SK-N-SH (cell line): ENCODE data around the gene SLC8A1. TPM values are rescaled to one million over a fixed set of nuclear protein-coding genes. Genes with fewer than 3 reads are reported as not detected.

ENCODE experiments used
- CTCF ChIA-PET: fragments of 300-600, 350-600 bp; formaldehyde crosslinking; extraction: SDS; loops from one replicate; lab custom pipeline; 2021; lab: Yijun Ruan, JAX
- POLR2A ChIA-PET: fragments of 350-600 bp; sonication (Branson Sonifier 250); formaldehyde crosslinking; extraction: SDS; loops from one replicate; lab custom pipeline; 2020; ENCODE audit warnings: antibody characterized with exemption, inconsistent platforms; lab: Yijun Ruan, JAX
- DNase-seq: peaks from one replicate; pipeline ENCODE4 v3.0.0; 2012
- H2AFZ ChIP-seq: fragments of 200-600 bp; sonication (generic); 2 replicates; pipeline ENCODE4 v1.8.1; 2016; ENCODE audit warnings: antibody characterized with exemption, mild to moderate bottlenecking, low read depth
- H3F3A ChIP-seq: fragments of 200-600 bp; sonication (generic); replicated peaks from 2 replicates; pipeline ENCODE3; 2016; ENCODE audit warnings: antibody characterized with exemption, mild to moderate bottlenecking; ENCODE audit not compliant: insufficient read depth
- H3K27ac ChIP-seq, 2 experiments: fragments of 200-500 bp in 1 of 2; fragments of 200-600 bp in 1 of 2; sonication (Bioruptor generic) in 1 of 2; sonication (generic), shearing (Covaris generic) in 1 of 2; 2 replicates each; pipeline versions ENCODE4 v1.5.1 to v1.6.1; 2014 to 2016; ENCODE audit warnings: low read depth in 2 of 2, inconsistent platforms in 1 of 2, low read length in 1 of 2, mild to moderate bottlenecking in 1 of 2, mixed read lengths in 1 of 2
- H3K27me3 ChIP-seq: fragments of 200-600 bp; sonication (generic), shearing (Covaris generic); 2 replicates; pipeline ENCODE4 v1.6.1; 2016; ENCODE audit warnings: mixed run types; ENCODE audit not compliant: insufficient read depth
- H3K36me3 ChIP-seq, 2 experiments: fragments of 200-500 bp in 1 of 2; fragments of 200-600 bp in 1 of 2; sonication (Bioruptor generic) in 1 of 2; sonication (generic) in 1 of 2; replicated peaks in 1 of 2; 2 replicates each; pipeline versions ENCODE3 to v1.5.1; 2014 to 2016; ENCODE audit warnings: low read length in 1 of 2, mild to moderate bottlenecking in 1 of 2; ENCODE audit not compliant: insufficient read depth in 2 of 2, control insufficient read depth in 1 of 2
- H3K4me1 ChIP-seq, 2 experiments: fragments of 200-500 bp in 1 of 2; fragments of 200-600 bp in 1 of 2; sonication (Bioruptor generic) in 1 of 2; sonication (generic), shearing (Covaris generic) in 1 of 2; 2 replicates each; pipeline versions ENCODE4 v1.5.1 to v1.6.1; 2014 to 2016; ENCODE audit warnings: low read depth in 1 of 2, low read length in 1 of 2, mixed run types in 1 of 2; ENCODE audit not compliant: insufficient read depth in 2 of 2, control insufficient read depth in 1 of 2
- H3K4me2 ChIP-seq: fragments of 200-600 bp; sonication (generic), shearing (Covaris generic); 2 replicates; pipeline ENCODE4 v1.6.1; 2017; ENCODE audit warnings: mixed run types
- H3K4me3 ChIP-seq, 2 experiments: fragments of 200-500 bp in 1 of 2; fragments of 200-600 bp in 1 of 2; sonication (Bioruptor generic) in 1 of 2; sonication (generic), shearing (Covaris generic) in 1 of 2; 2 replicates each; pipeline versions ENCODE4 v1.5.1 to v1.8.1; 2014 to 2016; ENCODE audit warnings: low read depth in 2 of 2, inconsistent platforms in 1 of 2, low read length in 1 of 2, mild to moderate bottlenecking in 1 of 2, mixed read lengths in 1 of 2, moderate library complexity in 1 of 2
- H3K79me2 ChIP-seq: fragments of 200-600 bp; sonication (generic); 2 replicates; pipeline ENCODE4 v1.8.1; 2017; ENCODE audit warnings: mild to moderate bottlenecking; ENCODE audit not compliant: insufficient read depth
- H3K9ac ChIP-seq: fragments of 200-600 bp; sonication (generic); 2 replicates; pipeline ENCODE4 v1.6.1; 2017; ENCODE audit warnings: mixed run types
- H3K9me2 ChIP-seq: fragments of 200-600 bp; sonication (generic); 2 replicates; pipeline ENCODE4 v1.6.1; 2017; ENCODE audit warnings: mixed run types
- H3K9me3 ChIP-seq: fragments of 200-600 bp; sonication (generic); 2 replicates; pipeline ENCODE4 v1.6.1; 2017; ENCODE audit warnings: mixed run types, mild to moderate bottlenecking, moderate library complexity
- H4K20me1 ChIP-seq: fragments of 200-600 bp; sonication (generic); 2 replicates; pipeline ENCODE4 v1.6.1; 2017; ENCODE audit warnings: mild to moderate bottlenecking, mixed run types; ENCODE audit not compliant: insufficient read depth
- CHD2 ChIP-seq: fragments of 150-350 bp; IDR thresholded peaks from 2 replicates; pipeline ENCODE4 v1.6.1; 2018; ENCODE audit warnings: low read length; ENCODE audit not compliant: partially characterized antibody
- FOXJ3 ChIP-seq: sonication (generic); formaldehyde crosslinking; IDR thresholded peaks from 2 replicates; pipeline ENCODE4 v1.5.1; 2020; ENCODE audit warnings: mild to moderate bottlenecking, missing genetic modification reagents
- FOXM1 ChIP-seq: IDR thresholded peaks from 2 replicates; pipeline ENCODE4 v1.4.0; 2012; ENCODE audit warnings: low read depth, mild to moderate bottlenecking
- GABPA ChIP-seq: IDR thresholded peaks from 2 replicates; pipeline ENCODE4 v1.4.0; 2012; ENCODE audit warnings: low read depth, mild to moderate bottlenecking
- GATA2 ChIP-seq: sonication (generic); formaldehyde crosslinking; IDR thresholded peaks from 2 replicates; pipeline ENCODE4 v1.5.0; 2020; ENCODE audit warnings: mild to moderate bottlenecking, missing genetic modification reagents
- JUND ChIP-seq: IDR thresholded peaks from 2 replicates; pipeline ENCODE4 v1.4.0; 2012
- MXI1 ChIP-seq: IDR thresholded peaks from 2 replicates; pipeline ENCODE4 v1.6.1; 2012; ENCODE audit warnings: mild to moderate bottlenecking, low read depth, low read length, improper control_type of control experiment
- NFIC ChIP-seq: IDR thresholded peaks from 2 replicates; pipeline ENCODE4 v1.4.0; 2012; ENCODE audit warnings: borderline replicate concordance
- RAD21 ChIP-seq: IDR thresholded peaks from 2 replicates; pipeline ENCODE4 v1.6.1; 2012; ENCODE audit warnings: mild to moderate bottlenecking, low read length
- RXRA ChIP-seq: IDR thresholded peaks from 2 replicates; pipeline ENCODE4 v1.4.0; 2012; ENCODE audit warnings: low read depth, mild to moderate bottlenecking, borderline replicate concordance
- TAF1 ChIP-seq: IDR thresholded peaks from 2 replicates; pipeline ENCODE4 v1.6.1; 2012; ENCODE audit warnings: low read depth, mild to moderate bottlenecking, low read length, moderate library complexity, borderline replicate concordance
- TCF12 ChIP-seq: IDR thresholded peaks from 2 replicates; pipeline ENCODE4 v1.4.0; 2012
- TEAD4 ChIP-seq: IDR thresholded peaks from 2 replicates; pipeline ENCODE4 v1.4.0; 2012; ENCODE audit warnings: mild to moderate bottlenecking, borderline replicate concordance; ENCODE audit not compliant: insufficient read depth
- WGBS: methylation state at CpG from one replicate; pipeline ENCODE4 v1.1.6; 2017; ENCODE audit warnings: low lambda C conversion rate; 5-methylcytosine and 5-hydroxymethylcytosine counted together
- polyA plus RNA-seq, 3 experiments: library from polyadenylated mRNA; depleted of rRNA; stranded (reverse); fragments of >200 nt; gene quantifications; 2 replicates each; pipeline ENCODE4 v1.2.3, GENCODE V29; 2012
- TF ChIP-seq, protein P1 (sequence below): IDR thresholded peaks from 2 replicates; pipeline ENCODE4 v1.4.0; 2012; ENCODE audit warnings: low read depth, borderline replicate concordance
- TF ChIP-seq, protein P2 (sequence below): fragments of 150-350 bp; IDR thresholded peaks from 2 replicates; pipeline ENCODE4 v1.6.1; 2016; ENCODE audit warnings: mild to moderate bottlenecking, low read depth, low read length
- TF ChIP-seq, protein P3 (sequence below): IDR thresholded peaks from 2 replicates; pipeline ENCODE4 v1.4.0; 2012; ENCODE audit warnings: low read depth

SLC8A1 gene
- polyA plus RNA-seq, 1 of the 3 experiments (the other 2 are of a cell fraction) = 3.2 TPM

DNA sequence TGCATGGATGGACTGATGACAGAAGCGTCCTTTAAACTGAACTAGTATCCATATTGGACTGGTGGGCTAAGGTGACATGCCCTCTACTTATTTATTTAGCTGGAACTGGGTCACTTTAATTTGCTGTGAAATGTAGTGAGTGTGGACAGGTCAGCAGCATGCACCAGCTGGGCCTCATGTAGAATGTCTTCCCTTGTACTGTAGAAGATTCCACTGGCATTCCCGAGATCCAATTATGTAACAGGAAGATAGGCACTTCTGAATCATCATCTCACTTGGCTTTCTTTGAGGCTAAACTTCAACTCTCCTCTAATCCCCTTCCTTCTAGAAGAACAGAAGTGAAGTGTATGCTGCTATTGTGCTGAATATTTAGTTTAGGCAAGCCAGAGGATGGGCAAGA is 296.2 kb downstream of the SLC8A1 start (continued):
- no peak for TF ChIP-seq FOXJ3
- TF ChIP-seq TCF12 = no peak
- TF ChIP-seq TEAD4 = no peak
- no peak for TF ChIP-seq FOXM1
- TF ChIP-seq NFIC = no peak
- TF ChIP-seq, protein P1, sequence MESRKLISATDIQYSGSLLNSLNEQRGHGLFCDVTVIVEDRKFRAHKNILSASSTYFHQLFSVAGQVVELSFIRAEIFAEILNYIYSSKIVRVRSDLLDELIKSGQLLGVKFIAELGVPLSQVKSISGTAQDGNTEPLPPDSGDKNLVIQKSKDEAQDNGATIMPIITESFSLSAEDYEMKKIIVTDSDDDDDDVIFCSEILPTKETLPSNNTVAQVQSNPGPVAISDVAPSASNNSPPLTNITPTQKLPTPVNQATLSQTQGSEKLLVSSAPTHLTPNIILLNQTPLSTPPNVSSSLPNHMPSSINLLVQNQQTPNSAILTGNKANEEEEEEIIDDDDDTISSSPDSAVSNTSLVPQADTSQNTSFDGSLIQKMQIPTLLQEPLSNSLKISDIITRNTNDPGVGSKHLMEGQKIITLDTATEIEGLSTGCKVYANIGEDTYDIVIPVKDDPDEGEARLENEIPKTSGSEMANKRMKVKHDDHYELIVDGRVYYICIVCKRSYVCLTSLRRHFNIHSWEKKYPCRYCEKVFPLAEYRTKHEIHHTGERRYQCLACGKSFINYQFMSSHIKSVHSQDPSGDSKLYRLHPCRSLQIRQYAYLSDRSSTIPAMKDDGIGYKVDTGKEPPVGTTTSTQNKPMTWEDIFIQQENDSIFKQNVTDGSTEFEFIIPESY = no peak
- no peak for TF ChIP-seq MXI1

DNA sequence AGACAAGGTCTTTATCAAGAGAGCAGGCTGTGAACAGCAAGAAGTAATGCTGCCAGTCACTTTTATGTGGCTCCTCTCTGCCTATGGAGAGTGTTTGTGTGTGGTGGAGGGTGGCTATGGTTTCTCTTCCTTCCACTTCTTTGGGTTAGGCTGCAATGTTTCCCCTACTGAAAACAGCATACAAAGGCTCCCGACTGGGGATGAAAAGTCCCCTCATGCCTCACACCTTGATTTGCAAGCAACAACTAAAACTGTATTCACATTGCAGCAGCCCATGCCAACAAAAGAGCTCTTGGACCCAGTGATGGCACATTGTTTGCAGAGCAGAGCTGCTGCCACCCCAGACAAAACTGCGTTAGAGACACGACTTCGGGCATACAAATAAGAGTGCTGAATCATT is 301.6 kb downstream of the SLC8A1 start:
- H3K4me1 ChIP-seq = no peaks in the 10 kb centered on the region
- H4K20me1 ChIP-seq = no peaks in the 10 kb centered on the region
- H3K9me2 ChIP-seq = no peaks in the 10 kb centered on the region
- CTCF ChIA-PET = interaction anchor here (0.7 to 1.2 kb wide), 2 partner anchors 27 to 49 kb away, joined by 3 read pairs; no protein-coding TSS in a partner anchor
- 71% methylated on average over 4 of the region's 4 CpGs for WGBS
- no peak overlapping the region for H3K4me2 ChIP-seq
- POLR2A ChIA-PET = no interaction called here
- H3K27ac ChIP-seq = no peak overlapping the region
- H3K9me3 ChIP-seq = no peaks in the 10 kb centered on the region
- no peak for DNase-seq
- TF ChIP-seq RAD21 (no peak), GATA2 (CRISPR knock-in tag) (no peak), CHD2 (no peak), TCF12 (no peak), TAF1 (no peak), RXRA (no peak), FOXM1 (no peak), JUND (no peak), GABPA (no peak)
- TF ChIP-seq, protein P2, sequence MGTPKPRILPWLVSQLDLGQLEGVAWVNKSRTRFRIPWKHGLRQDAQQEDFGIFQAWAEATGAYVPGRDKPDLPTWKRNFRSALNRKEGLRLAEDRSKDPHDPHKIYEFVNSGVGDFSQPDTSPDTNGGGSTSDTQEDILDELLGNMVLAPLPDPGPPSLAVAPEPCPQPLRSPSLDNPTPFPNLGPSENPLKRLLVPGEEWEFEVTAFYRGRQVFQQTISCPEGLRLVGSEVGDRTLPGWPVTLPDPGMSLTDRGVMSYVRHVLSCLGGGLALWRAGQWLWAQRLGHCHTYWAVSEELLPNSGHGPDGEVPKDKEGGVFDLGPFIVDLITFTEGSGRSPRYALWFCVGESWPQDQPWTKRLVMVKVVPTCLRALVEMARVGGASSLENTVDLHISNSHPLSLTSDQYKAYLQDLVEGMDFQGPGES = no peak
- TF ChIP-seq, protein P3, sequence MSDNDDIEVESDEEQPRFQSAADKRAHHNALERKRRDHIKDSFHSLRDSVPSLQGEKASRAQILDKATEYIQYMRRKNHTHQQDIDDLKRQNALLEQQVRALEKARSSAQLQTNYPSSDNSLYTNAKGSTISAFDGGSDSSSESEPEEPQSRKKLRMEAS = no peak
- no peaks in the 10 kb centered on the region for H3K27me3 ChIP-seq
- H3F3A ChIP-seq = no peaks in the 10 kb centered on the region
- no peaks in the 10 kb centered on the region for H3K36me3 ChIP-seq
- no peak overlapping the region for H2AFZ ChIP-seq
- no peaks in the 10 kb centered on the region for H3K79me2 ChIP-seq
- H3K9ac ChIP-seq = no peak overlapping the region
- no peak overlapping the region for H3K4me3 ChIP-seq
